ENCODE measurements around the gene TTLL5. TPM values are rescaled to one million over a fixed set of nuclear protein-coding genes. Genes with fewer than 3 reads are reported as not detected.

TTLL5 gene
- total RNA-seq, 4 donors from 2014 or later: 32.4 to 183 (median 40.6) TPM

GRCh38 chr14:75866970-75867369 is 205.9 kb downstream of the TTLL5 start:
- Histone ChIP-seq H3K27ac (peak overlapping the region in 1 of 2 donors; percentile 86), H3K4me3 (no peak overlapping the region), H3K27me3 (no peaks in the 10 kb centered on the region), H3K9me3 (no peaks in the 10 kb centered on the region), H3K4me1 (no peaks in the 10 kb centered on the region), H3K36me3 (no peaks in the 10 kb centered on the region)
- DNase-seq: no peak
- TF ChIP-seq CTCF (IDR thresholded peaks at IDR 0.05) (no peak), POLR2A (IDR thresholded peaks at IDR 0.05) (no peak)
- intact Hi-C loops (cut with DNase I; ENCODE audit: low total_unique reads): no loop called here

DNA sequence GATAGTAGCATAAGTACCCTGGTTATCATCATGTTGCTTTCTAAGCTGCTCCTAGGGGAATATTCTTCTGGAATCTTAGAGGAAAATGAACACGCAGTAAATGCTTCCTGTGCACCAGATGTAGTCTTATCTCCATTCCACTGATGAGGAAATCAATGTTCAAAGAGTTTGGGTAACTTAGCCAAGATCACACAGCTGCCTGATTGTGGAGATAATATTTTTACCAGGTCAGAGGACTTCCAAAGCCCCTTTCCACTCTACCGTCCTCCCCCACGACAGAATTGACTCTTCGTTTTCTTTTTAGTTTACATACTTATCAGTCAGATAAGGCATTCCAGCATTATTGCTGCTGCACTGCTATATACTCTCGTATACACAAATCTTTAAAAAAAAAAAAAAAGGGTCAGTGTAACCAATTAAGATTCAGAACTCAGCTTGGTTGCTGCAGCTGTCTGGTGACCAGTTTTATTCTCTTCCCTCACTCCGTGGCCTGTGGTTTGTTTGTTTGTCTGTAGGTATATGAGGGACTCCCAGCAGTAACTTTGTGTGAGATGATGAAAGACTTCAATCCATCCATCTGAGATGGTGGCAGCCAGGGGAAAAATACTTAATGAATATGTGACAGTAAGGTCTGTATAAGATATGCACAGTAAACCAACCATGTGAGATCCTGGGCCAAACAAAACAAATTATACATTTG is 210.3 kb downstream of the TTLL5 start:
- no peak for DNase-seq
- Histone ChIP-seq H3K4me1 (no peaks in the 10 kb centered on the region), H3K27me3 (no peaks in the 10 kb centered on the region), H3K4me3 (no peak overlapping the region), H3K27ac (no peak overlapping the region), H3K9me3 (no peaks in the 10 kb centered on the region), H3K36me3 (no peaks in the 10 kb centered on the region)
- intact Hi-C loops (cut with DNase I; ENCODE audit: low total_unique reads): no loop called here
- no peak for TF ChIP-seq CTCF (IDR thresholded peaks at IDR 0.05)
- no peak for TF ChIP-seq POLR2A (IDR thresholded peaks at IDR 0.05)

DNA sequence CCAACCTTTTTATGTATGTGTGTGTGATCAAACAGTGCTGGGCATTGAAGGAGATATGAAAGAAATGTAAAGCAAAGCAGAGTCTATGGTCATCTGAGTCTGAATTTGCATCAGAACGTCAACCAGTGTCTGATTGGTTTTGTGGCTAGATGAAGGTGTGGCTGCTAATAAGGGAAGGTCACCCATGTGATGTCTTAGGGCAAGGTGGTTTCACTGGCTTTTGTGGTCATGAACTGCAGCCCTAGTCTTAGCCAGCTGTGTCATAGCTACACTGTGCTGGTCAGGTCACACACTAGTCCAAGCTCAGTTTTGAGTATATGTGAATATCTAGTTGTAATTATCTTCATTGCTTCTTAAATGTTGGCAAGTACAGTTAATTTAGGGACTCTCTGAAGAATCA is 214.9 kb downstream of the TTLL5 start:
- TF ChIP-seq POLR2A (IDR thresholded peaks at IDR 0.05) (no peak), CTCF (IDR thresholded peaks at IDR 0.05) (no peak)
- Histone ChIP-seq H3K4me1 (no peaks in the 10 kb centered on the region), H3K4me3 (no peak overlapping the region), H3K27ac (peak overlapping the region in 1 of 2 donors; percentile 35), H3K36me3 (no peaks in the 10 kb centered on the region), H3K27me3 (no peaks in the 10 kb centered on the region), H3K9me3 (no peaks in the 10 kb centered on the region)
- intact Hi-C loops (cut with DNase I; ENCODE audit: low total_unique reads): no loop called here
- no peak for DNase-seq

- Histone ChIP-seq H3K9me3 (no peaks in the 10 kb centered on the region), H3K27ac (peak overlapping the region in 1 of 2 donors; percentile 35), H3K4me1 (no peaks in the 10 kb centered on the region), H3K4me3 (no peak overlapping the region), H3K36me3 (no peaks in the 10 kb centered on the region), H3K27me3 (no peaks in the 10 kb centered on the region)
- no peak for TF ChIP-seq POLR2A (IDR thresholded peaks at IDR 0.05)
- no peak for TF ChIP-seq CTCF (IDR thresholded peaks at IDR 0.05)
- no peak for DNase-seq
- intact Hi-C loops (cut with DNase I; ENCODE audit: low total_unique reads): no loop called here
Observed at GRCh38 chr14:75876530-75876929, 215.5 kb downstream of the TTLL5 start.

DNA sequence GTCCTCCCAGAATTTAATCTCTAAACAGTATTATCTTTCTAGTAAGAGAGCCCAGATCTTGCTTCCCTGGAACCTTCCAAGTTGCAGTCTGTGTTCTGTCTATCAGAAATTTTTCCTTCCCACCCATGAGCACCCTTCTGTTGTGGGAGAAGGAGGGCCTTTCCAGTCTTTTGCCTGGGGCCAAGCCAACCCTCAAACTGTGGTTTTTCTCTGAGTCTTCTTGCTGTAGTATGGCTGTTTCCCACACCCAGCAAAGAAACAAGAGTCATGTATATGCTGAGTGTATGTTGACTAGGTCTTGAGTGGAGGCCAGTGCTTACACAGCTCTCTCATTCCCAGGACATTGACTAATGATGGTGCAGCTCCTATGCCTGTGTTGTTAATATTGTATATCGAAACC is 216.2 kb downstream of the TTLL5 start:
- Histone ChIP-seq H3K27ac (peak overlapping the region in 1 of 2 donors; percentile 35), H3K4me1 (no peaks in the 10 kb centered on the region), H3K27me3 (no peaks in the 10 kb centered on the region), H3K36me3 (no peaks in the 10 kb centered on the region), H3K9me3 (no peaks in the 10 kb centered on the region), H3K4me3 (no peak overlapping the region)
- intact Hi-C loops (cut with DNase I; ENCODE audit: low total_unique reads): no loop called here
- DNase-seq: no peak
- TF ChIP-seq CTCF (IDR thresholded peaks at IDR 0.05) (no peak), POLR2A (IDR thresholded peaks at IDR 0.05) (no peak)
